ENCODE results near the gene DDRGK1. TPM values are rescaled to one million over a fixed set of nuclear protein-coding genes. Genes with fewer than 3 reads are reported as not detected.

Gene DDRGK1
- total and polyA plus RNA-seq, 8 donors: 42.0 to 52.8 (median 48.1) TPM

DNA sequence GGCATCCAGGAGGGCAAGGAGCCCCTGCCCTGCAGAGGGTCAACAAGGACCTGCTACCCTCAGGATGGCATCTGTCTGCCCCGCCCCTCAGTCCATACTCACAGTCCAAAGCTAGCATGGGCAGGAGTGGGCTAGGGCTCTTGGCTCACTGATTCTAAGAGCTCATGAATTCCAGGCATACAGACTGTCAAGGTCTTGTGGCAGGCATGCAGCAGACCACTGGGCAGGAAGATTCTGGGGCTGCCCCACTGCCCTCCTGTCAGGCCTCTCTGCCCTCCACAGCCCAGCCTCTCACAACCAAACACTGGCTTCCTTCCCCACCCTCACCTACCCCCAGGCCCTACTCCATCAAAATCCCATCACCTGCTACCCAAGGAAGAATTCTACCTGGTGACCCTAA is 40.1 kb upstream of the DDRGK1 start:
- FAIRE-seq: no peak
- no peaks in the 10 kb centered on the region for H3K9me3 ChIP-seq
- TF ChIP-seq, protein P1, sequence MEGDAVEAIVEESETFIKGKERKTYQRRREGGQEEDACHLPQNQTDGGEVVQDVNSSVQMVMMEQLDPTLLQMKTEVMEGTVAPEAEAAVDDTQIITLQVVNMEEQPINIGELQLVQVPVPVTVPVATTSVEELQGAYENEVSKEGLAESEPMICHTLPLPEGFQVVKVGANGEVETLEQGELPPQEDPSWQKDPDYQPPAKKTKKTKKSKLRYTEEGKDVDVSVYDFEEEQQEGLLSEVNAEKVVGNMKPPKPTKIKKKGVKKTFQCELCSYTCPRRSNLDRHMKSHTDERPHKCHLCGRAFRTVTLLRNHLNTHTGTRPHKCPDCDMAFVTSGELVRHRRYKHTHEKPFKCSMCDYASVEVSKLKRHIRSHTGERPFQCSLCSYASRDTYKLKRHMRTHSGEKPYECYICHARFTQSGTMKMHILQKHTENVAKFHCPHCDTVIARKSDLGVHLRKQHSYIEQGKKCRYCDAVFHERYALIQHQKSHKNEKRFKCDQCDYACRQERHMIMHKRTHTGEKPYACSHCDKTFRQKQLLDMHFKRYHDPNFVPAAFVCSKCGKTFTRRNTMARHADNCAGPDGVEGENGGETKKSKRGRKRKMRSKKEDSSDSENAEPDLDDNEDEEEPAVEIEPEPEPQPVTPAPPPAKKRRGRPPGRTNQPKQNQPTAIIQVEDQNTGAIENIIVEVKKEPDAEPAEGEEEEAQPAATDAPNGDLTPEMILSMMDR (IDR thresholded peaks at IDR 0.05): no peak
- 67 to 74% methylated on average over 1 of the region's 1 CpG for WGBS, 2 donors
- intact Hi-C loops (cut with DNase I): no loop called here
- no peak overlapping the region for H3K4me3 ChIP-seq
- ATAC-seq: no peak
- H3K4me1 ChIP-seq: no peaks in the 10 kb centered on the region
- H3K36me3 ChIP-seq: no peaks in the 10 kb centered on the region
- no peak for DNase-seq
- no peak overlapping the region for H3K27ac ChIP-seq
- H3K27me3 ChIP-seq: no peaks in the 10 kb centered on the region

DNA sequence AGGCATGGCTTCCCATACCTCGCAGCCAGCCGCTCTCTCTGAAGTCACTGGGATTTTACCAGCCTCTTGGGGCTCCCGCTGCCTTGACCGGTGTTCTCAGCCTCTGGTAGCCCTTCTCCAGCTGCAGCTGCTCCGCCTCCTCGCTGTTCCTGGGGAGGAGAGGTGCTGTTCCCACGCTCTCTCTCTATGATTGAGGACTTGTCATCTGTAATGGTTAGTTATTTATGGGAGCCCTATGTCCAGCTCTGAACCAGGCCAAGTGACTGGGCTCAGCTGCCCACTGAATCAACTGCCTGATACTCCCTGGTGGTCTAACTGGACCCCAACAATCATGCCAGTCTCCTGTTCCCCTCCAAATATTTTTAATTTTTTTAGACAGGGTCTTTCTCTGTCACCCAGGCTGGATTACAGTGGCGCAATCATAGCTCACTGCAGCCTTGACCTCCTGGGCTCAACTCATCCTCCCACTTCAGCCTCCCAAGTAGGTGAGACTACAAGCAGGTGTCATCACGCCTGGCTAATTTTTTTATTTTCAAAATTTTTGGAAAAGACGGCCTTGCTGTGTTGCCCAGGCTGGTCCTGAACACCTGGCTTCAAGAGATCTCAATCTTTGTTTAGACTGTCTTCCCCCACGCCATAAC is 39.4 kb upstream of the DDRGK1 start:
- Histone ChIP-seq H3K4me1 (no peaks in the 10 kb centered on the region), H3K27ac (no peak overlapping the region), H3K4me3 (no peak overlapping the region), H3K9me3 (no peaks in the 10 kb centered on the region), H3K27me3 (no peaks in the 10 kb centered on the region), H3K36me3 (no peaks in the 10 kb centered on the region)
- FAIRE-seq (no peak), DNase-seq (peak in 1 of 6 donors; percentile 21), ATAC-seq (no peak)
- intact Hi-C loops (cut with DNase I): no loop called here
- 66 to 67% methylated on average over 11 of the region's 11 CpGs for WGBS, 2 donors
- TF ChIP-seq, protein P1 (IDR thresholded peaks at IDR 0.05): no peak

DNA sequence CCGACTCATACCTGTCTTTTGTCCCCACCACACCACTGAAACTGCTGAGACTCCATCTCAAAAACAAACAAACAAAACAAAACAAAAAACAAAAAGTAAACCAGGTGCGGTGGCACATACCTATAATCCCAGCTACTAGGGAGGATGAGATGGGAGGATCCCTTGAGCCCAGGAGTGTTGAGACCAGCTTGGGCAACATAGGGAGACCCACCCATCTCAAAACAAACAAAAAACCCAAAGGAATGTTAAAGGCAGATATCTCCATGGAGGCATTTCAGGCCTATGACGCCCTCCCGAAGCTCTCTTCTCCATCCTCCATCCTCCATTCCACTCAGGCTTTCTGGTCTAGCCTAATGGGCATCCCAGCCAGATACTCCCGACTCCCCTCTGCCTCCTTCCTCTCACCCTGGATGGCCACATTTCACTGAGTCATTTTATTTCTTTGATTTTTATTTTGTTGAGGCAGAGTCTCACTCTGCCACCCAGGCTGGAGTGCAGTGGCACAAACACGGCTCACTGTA is 37.8 kb upstream of the DDRGK1 start:
- 61 to 72% methylated on average over 6 of the region's 6 CpGs for WGBS, 2 donors
- H3K27me3 ChIP-seq: peaks cover 0 to 8% (median 0%) of the 10 kb centered on the region in 4 donors
- intact Hi-C loops (cut with DNase I): no loop called here
- TF ChIP-seq, protein P1 (IDR thresholded peaks at IDR 0.05): no peak
- FAIRE-seq (no peak), DNase-seq (no peak), ATAC-seq (no peak)
- H3K36me3 ChIP-seq: no peaks in the 10 kb centered on the region
- no peaks in the 10 kb centered on the region for H3K4me1 ChIP-seq
- no peak overlapping the region for H3K27ac ChIP-seq
- no peaks in the 10 kb centered on the region for H3K9me3 ChIP-seq
- no peak overlapping the region for H3K4me3 ChIP-seq

DNA sequence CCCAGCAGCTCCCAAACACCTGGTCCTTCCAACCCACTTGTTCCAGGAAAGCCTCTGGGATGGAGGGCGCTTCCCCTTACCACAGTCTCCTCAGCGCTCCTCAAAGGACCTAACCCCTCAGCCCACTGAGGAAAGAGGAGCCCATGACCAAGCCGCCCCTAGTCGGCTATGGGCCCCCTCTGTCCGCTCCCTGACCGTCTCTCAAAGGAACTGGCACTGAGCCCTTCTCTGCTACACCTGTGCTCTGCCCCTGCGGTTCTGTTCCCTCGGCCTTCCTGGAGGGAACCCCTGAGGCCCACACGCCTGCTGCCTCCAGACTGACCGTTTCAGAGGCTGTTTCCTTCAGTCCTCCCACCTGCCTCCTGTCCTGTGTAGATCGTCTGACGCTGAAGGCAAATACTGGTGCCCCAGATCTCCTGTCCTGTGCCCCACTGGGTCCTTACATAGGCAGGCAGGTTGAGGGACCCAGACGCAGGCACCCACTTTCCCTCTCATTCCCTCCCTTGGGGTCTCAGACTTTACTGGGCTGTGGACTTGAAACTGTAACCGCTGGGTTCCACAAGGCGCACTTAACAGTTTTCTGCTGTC is 36.4 kb upstream of the DDRGK1 start:
- Histone ChIP-seq H3K36me3 (no peaks in the 10 kb centered on the region), H3K4me1 (no peaks in the 10 kb centered on the region), H3K27ac (no peak overlapping the region), H3K27me3 (peaks cover 0 to 8% (median 0%) of the 10 kb centered on the region in 4 donors), H3K4me3 (no peak overlapping the region), H3K9me3 (no peaks in the 10 kb centered on the region)
- intact Hi-C loops (cut with DNase I): no loop called here
- ATAC-seq (no peak), FAIRE-seq (no peak), DNase-seq (no peak)
- TF ChIP-seq, protein P1 (IDR thresholded peaks at IDR 0.05): no peak
- WGBS, 2 donors: 85 to 90% methylated on average over 15 of the region's 15 CpGs
